Trophoblast cell (in vitro differentiated cells and primary cell): ENCODE results near the gene AJAP1.

Experiments
- DNase-seq, 2 donors: peaks; one replicate each; pipeline ENCODE4 v3.0.0-alpha.2; 2016
- H2AFZ ChIP-seq: 2 replicates; pipeline ENCODE4 v1.6.1; 2013; ENCODE audit warnings: low read length, moderate library complexity, mild to moderate bottlenecking; ENCODE audit not compliant: insufficient read depth, poor library complexity
- H2AK5ac ChIP-seq: 2 replicates; pipeline ENCODE4 v1.6.1; 2013; ENCODE audit warnings: mild to moderate bottlenecking, low read length
- H2BK120ac ChIP-seq: 2 replicates; pipeline ENCODE4 v1.6.1; 2013; ENCODE audit warnings: low read length, mild to moderate bottlenecking, moderate library complexity; ENCODE audit not compliant: insufficient read depth, poor library complexity
- H2BK12ac ChIP-seq: 2 replicates; pipeline ENCODE4 v1.6.1; 2013; ENCODE audit warnings: mild to moderate bottlenecking, low read length, moderate library complexity
- H2BK5ac ChIP-seq: 2 replicates; pipeline ENCODE4 v1.6.1; 2013; ENCODE audit warnings: low read length, low read depth, moderate library complexity, mild to moderate bottlenecking; ENCODE audit not compliant: poor library complexity
- H3K14ac ChIP-seq: 2 replicates; pipeline ENCODE4 v1.6.1; 2013; ENCODE audit warnings: mild to moderate bottlenecking, low read length
- H3K18ac ChIP-seq: 2 replicates; pipeline ENCODE4 v1.6.1; 2013; ENCODE audit warnings: mild to moderate bottlenecking, low read length
- H3K23ac ChIP-seq: 2 replicates; pipeline ENCODE4 v1.6.1; 2013; ENCODE audit warnings: low read length
- H3K27ac ChIP-seq: 2 replicates; pipeline ENCODE4 v1.5.1; 2013; ENCODE audit warnings: low read depth, mild to moderate bottlenecking, inconsistent platforms, low read length, moderate library complexity
- H3K27me3 ChIP-seq: 2 replicates; pipeline ENCODE4 v1.6.1; 2013; ENCODE audit warnings: inconsistent platforms, mild to moderate bottlenecking, low read length, moderate library complexity; ENCODE audit not compliant: insufficient read depth
- H3K36me3 ChIP-seq, 2 experiments: 1 replicate in 1 of 2; 2 replicates in 1 of 2; pipeline ENCODE4 v1.6.1; 2013; ENCODE audit warnings: low read length in 2 of 2, mild to moderate bottlenecking in 2 of 2, moderate library complexity in 1 of 2; ENCODE audit not compliant: insufficient read depth in 2 of 2, control insufficient read depth in 1 of 2
- H3K4ac ChIP-seq: 2 replicates; pipeline ENCODE4 v1.6.1; 2013; ENCODE audit warnings: low read depth, mild to moderate bottlenecking, low read length, moderate library complexity
- H3K4me1 ChIP-seq, 2 experiments: 1 replicate in 1 of 2; 2 replicates in 1 of 2; pipeline ENCODE4 v1.6.1; 2013; ENCODE audit warnings: low read length in 2 of 2, mild to moderate bottlenecking in 2 of 2, moderate library complexity in 1 of 2; ENCODE audit not compliant: insufficient read depth in 2 of 2, control insufficient read depth in 1 of 2
- H3K4me2 ChIP-seq: 2 replicates; pipeline ENCODE4 v1.6.1; 2013; ENCODE audit warnings: inconsistent platforms, mild to moderate bottlenecking, low read length, moderate library complexity
- H3K4me3 ChIP-seq: 2 replicates; pipeline ENCODE4 v1.5.1; 2013; ENCODE audit warnings: mild to moderate bottlenecking, low read depth, low read length, inconsistent platforms
- H3K79me1 ChIP-seq: one replicate; pipeline ENCODE4 v1.6.1; 2013; ENCODE audit warnings: low read length
- H3K79me2 ChIP-seq: 2 replicates; pipeline ENCODE4 v1.6.1; 2013; ENCODE audit warnings: low read length, mild to moderate bottlenecking; ENCODE audit not compliant: control insufficient read depth, insufficient read depth, poor library complexity
- H3K9ac ChIP-seq: 2 replicates; pipeline ENCODE4 v1.6.1; 2013; ENCODE audit warnings: mild to moderate bottlenecking, low read length
- H3K9me3 ChIP-seq: 2 replicates; pipeline ENCODE4 v1.6.1; 2013; ENCODE audit warnings: low read depth, mild to moderate bottlenecking, control low read depth, inconsistent platforms, low read length; ENCODE audit not compliant: insufficient read depth
- H4K12ac ChIP-seq: 2 replicates; pipeline ENCODE4 v1.6.1; 2013; ENCODE audit warnings: low read depth, mild to moderate bottlenecking, low read length, moderate library complexity
- H4K8ac ChIP-seq: 2 replicates; pipeline ENCODE4 v1.6.1; 2013; ENCODE audit warnings: low read depth, mild to moderate bottlenecking, low read length, moderate library complexity
- H4K91ac ChIP-seq: one replicate; pipeline ENCODE4 v1.6.1; 2013; ENCODE audit warnings: low read depth, mild to moderate bottlenecking, low read length, moderate library complexity
- WGBS: extraction: QIAGEN DNeasy Blood & Tissue Kit; methylation state at CpG from one replicate; pipeline ENCODE4 v1.1.7; 2013; ENCODE audit warnings: missing lambda C conversion rate; ENCODE audit not compliant: insufficient read length, insufficient coverage; ENCODE audit errors: extremely low coverage; 5-methylcytosine and 5-hydroxymethylcytosine counted together

AJAP1 gene

GRCh38 chr1:4762146-4762545, 107.7 kb downstream of the AJAP1 start:
- no peak for DNase-seq
- no peak overlapping the region for H4K12ac ChIP-seq

GRCh38 chr1:4767308-4767707, 112.9 kb downstream of the AJAP1 start:
- no peaks in the 10 kb centered on the region for H3K27me3 ChIP-seq
- H2BK120ac ChIP-seq = no peak overlapping the region
- H3K18ac ChIP-seq = no peak overlapping the region
- H3K4me3 ChIP-seq = no peak overlapping the region
- no peak overlapping the region for H2BK5ac ChIP-seq
- no peaks in the 10 kb centered on the region for H3K79me1 ChIP-seq
- H2AK5ac ChIP-seq = no peak overlapping the region
- no CpG with 5 or more reads among the region's 4 CpGs for WGBS
- no peaks in the 10 kb centered on the region for H3K79me2 ChIP-seq
- no peak overlapping the region for H3K9ac ChIP-seq
- H4K8ac ChIP-seq = no peak overlapping the region
- H3K27ac ChIP-seq = no peak overlapping the region
- H3K14ac ChIP-seq = no peak overlapping the region
- no peaks in the 10 kb centered on the region for H3K36me3 ChIP-seq
- H3K9me3 ChIP-seq = no peaks in the 10 kb centered on the region
- peaks cover 2 to 4% of the 10 kb centered on the region in 2 experiments for H3K4me1 ChIP-seq
- H3K4me2 ChIP-seq = no peak overlapping the region
- H4K12ac ChIP-seq = no peak overlapping the region
- DNase-seq = no peak
- H2AFZ ChIP-seq = no peak overlapping the region
- no peak overlapping the region for H2BK12ac ChIP-seq
- H3K23ac ChIP-seq = no peak overlapping the region
- H3K4ac ChIP-seq = no peak overlapping the region
- no peak overlapping the region for H4K91ac ChIP-seq

More at GRCh38 chr1:4762146-4762545, 107.7 kb downstream of the AJAP1 start:
- Histone ChIP-seq H3K4me2 (no peak overlapping the region), H2BK5ac (no peak overlapping the region), H3K79me2 (no peaks in the 10 kb centered on the region), H3K79me1 (no peaks in the 10 kb centered on the region), H3K9ac (no peak overlapping the region), H3K36me3 (no peaks in the 10 kb centered on the region), H2BK120ac (no peak overlapping the region), H3K27me3 (no peaks in the 10 kb centered on the region), H4K91ac (no peak overlapping the region), H3K23ac (no peak overlapping the region), H2BK12ac (no peak overlapping the region), H3K18ac (no peak overlapping the region), H3K14ac (no peak overlapping the region), H3K4me3 (no peak overlapping the region), H2AK5ac (no peak overlapping the region), H3K4me1 (peaks cover 8 to 9% of the 10 kb centered on the region in 2 experiments), H4K8ac (no peak overlapping the region), H2AFZ (no peak overlapping the region), H3K4ac (no peak overlapping the region), H3K9me3 (peaks cover 2% of the 10 kb centered on the region), H3K27ac (no peak overlapping the region)
- no CpG with 5 or more reads among the region's 7 CpGs for WGBS

GRCh38 chr1:4768553-4768952, 114.1 kb downstream of the AJAP1 start:
- no CpG with 5 or more reads among the region's 6 CpGs for WGBS
- no peak overlapping the region for H2AFZ ChIP-seq
- H2AK5ac ChIP-seq = no peak overlapping the region
- no peak overlapping the region for H3K4ac ChIP-seq
- H3K18ac ChIP-seq = no peak overlapping the region
- H4K91ac ChIP-seq = no peak overlapping the region
- no peaks in the 10 kb centered on the region for H3K27me3 ChIP-seq
- H2BK12ac ChIP-seq = no peak overlapping the region
- H3K14ac ChIP-seq = no peak overlapping the region
- H3K4me3 ChIP-seq = no peak overlapping the region
- H3K4me1 ChIP-seq = no peaks in the 10 kb centered on the region
- H3K36me3 ChIP-seq = no peaks in the 10 kb centered on the region
- H3K9ac ChIP-seq = no peak overlapping the region
- no peak overlapping the region for H3K4me2 ChIP-seq
- H3K9me3 ChIP-seq = no peaks in the 10 kb centered on the region
- H3K23ac ChIP-seq = no peak overlapping the region
- no peaks in the 10 kb centered on the region for H3K79me1 ChIP-seq
- no peaks in the 10 kb centered on the region for H3K79me2 ChIP-seq
- no peak overlapping the region for H3K27ac ChIP-seq
- no peak overlapping the region for H4K12ac ChIP-seq
- DNase-seq = no peak
- no peak overlapping the region for H4K8ac ChIP-seq
- H2BK120ac ChIP-seq = no peak overlapping the region
- no peak overlapping the region for H2BK5ac ChIP-seq

GRCh38 chr1:4769516-4770280, 115.3 kb downstream of the AJAP1 start:
- no peaks in the 10 kb centered on the region for H3K79me2 ChIP-seq
- H3K79me1 ChIP-seq = no peaks in the 10 kb centered on the region
- H3K23ac ChIP-seq = no peak overlapping the region
- no peaks in the 10 kb centered on the region for H3K36me3 ChIP-seq
- H3K4me1 ChIP-seq = no peaks in the 10 kb centered on the region
- H2BK5ac ChIP-seq = no peak overlapping the region
- H3K4me3 ChIP-seq = no peak overlapping the region
- no peak overlapping the region for H2BK12ac ChIP-seq
- H3K9ac ChIP-seq = no peak overlapping the region
- no peak for DNase-seq
- H2BK120ac ChIP-seq = no peak overlapping the region
- H3K27ac ChIP-seq = no peak overlapping the region
- no CpG with 5 or more reads among the region's 18 CpGs for WGBS
- H3K14ac ChIP-seq = no peak overlapping the region
- no peak overlapping the region for H4K91ac ChIP-seq
- no peaks in the 10 kb centered on the region for H3K27me3 ChIP-seq
- no peak overlapping the region for H2AFZ ChIP-seq
- no peak overlapping the region for H2AK5ac ChIP-seq
- no peaks in the 10 kb centered on the region for H3K9me3 ChIP-seq
- H4K8ac ChIP-seq = no peak overlapping the region
- no peak overlapping the region for H4K12ac ChIP-seq
- no peak overlapping the region for H3K4ac ChIP-seq
- H3K4me2 ChIP-seq = no peak overlapping the region
- no peak overlapping the region for H3K18ac ChIP-seq
